GM10847 (cell line): ENCODE measurements around the gene YIF1A.

Experiments
- POLR2A ChIP-seq: IDR thresholded peaks from 2 replicates; pipeline ENCODE4 v1.6.1; 2011; ENCODE audit not compliant: insufficient read length; ENCODE audit errors: extremely low read depth

Gene YIF1A

DNA sequence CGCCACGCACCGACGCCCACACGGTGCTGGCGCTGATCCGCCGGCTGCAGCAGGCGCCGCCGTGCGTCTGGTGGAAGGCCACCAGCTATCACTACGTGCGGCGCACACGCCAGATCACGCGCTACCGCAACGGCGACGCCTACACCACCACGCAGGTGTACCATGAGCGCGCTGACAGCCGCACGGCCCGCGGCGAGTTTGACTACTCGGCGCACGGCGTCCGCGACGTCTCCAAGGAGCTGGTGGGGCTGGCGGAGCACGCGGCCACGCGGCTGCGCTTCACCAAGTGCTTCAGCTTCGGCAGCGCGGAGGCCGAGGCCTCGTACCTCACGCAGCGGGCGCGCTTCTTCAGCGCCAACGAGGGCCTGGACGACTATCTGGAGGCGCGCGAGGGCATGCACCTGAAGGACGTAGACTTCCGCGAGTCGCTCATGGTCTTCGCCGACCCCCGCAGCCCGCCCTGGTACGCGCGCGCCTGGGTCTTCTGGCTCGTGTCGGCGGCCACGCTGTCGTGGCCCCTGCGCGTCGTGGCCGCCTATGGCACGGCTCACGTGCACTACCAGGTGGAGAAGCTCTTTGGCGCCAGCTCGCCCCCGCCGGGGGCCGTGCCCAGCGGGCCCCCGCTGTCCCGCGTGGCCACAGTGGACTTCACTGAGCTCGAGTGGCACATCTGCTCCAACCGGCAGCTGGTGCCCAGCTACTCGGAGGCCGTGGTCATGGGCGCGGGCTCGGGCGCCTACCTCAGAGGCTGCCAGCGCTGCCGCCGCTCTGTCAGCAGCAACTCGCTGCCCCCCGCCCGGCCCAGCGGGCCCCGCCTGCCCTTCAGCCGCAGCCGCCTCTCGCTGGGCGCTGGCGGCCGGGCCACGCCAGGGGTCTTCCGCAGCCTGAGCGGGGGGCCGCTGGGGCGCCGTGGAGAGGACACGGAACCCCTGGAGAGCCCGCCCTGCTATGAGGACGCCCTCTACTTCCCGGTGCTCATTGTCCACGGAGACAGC lies 6.0 kb upstream of the YIF1A start:
- TF ChIP-seq POLR2A, result no peak

DNA sequence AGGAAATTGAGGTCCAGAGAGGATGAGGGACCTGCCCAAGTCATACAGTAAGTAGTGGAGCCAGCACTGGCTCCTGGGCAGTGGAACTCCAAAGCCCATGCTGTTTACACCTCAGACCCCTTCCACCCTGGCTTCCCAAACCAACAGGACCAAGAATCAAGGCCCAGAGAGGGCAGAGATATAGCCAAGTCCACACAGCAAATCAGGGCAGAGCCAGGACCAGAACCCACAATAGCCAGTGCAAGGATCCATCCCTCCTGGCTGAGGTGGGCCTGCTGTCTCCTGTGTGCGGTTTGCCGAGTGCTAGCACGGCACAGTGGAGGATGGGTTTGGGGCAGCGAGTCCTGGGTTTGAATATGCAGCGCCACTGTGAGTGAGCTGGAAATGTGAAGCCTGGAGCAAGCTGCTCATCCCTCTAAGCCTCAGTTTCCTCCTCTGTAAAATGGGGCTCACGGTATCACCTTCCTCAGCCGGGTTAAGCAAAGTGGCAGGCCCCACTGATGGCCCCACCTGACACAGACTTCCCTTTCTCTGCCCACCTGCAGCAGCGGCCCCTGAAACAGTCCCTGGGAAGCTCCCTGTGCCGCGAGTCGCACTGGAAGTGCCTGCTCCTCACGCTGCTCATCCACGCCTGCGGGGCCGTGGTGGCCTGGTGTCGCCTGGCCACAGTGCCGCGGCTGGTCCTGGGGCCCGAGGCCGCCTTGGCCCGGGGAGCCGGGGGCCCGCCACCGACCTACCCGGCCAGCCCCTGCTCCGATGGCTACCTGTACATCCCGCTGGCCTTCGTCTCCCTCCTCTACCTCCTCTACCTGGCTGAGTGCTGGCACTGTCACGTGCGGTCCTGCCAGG lies 5.1 kb upstream of the YIF1A start:
- TF ChIP-seq POLR2A, result no peak

DNA sequence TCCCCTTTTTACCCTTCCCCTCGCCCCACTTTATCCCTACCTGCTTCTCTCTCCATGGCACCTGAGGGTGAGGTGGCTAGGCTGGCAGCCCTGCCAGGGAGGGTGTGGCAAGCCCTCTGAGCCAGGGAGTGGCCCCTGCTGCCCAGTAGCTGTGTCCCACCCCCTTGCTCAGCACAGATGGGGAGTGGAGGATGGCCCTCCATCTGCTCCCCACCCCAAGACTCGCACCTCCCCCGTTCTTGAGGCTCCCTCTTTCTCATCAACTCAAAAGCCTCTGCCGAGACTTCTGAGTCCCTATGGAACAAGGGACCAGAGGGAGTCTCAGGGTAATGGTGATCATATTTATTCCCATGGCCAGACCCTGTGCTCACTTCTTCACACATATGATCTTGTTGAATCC lies 4.4 kb upstream of the YIF1A start:
- no peak for TF ChIP-seq POLR2A

GRCh38 chr11:66292543-66293332 lies 3.8 kb upstream of the YIF1A start:
- no peak for TF ChIP-seq POLR2A

GRCh38 chr11:66291706-66292542 lies 3.0 kb upstream of the YIF1A start, which contains the start of gene TMEM151A:
TMEM151A (plus strand) TSS chr11:66291894; CDS start chr11:66292014, 120 bp downstream.
- no peak for TF ChIP-seq POLR2A

GRCh38 chr11:66291303-66291705 lies 2.4 kb upstream of the YIF1A start:
- TF ChIP-seq POLR2A, result no peak

- TF ChIP-seq POLR2A, result no peak
Measured at GRCh38 chr11:66290330-66290621, 1.3 kb upstream of the YIF1A start.

GRCh38 chr11:66289548-66290329 lies 796 bp upstream of the YIF1A start:
- TF ChIP-seq POLR2A, result no peak

DNA sequence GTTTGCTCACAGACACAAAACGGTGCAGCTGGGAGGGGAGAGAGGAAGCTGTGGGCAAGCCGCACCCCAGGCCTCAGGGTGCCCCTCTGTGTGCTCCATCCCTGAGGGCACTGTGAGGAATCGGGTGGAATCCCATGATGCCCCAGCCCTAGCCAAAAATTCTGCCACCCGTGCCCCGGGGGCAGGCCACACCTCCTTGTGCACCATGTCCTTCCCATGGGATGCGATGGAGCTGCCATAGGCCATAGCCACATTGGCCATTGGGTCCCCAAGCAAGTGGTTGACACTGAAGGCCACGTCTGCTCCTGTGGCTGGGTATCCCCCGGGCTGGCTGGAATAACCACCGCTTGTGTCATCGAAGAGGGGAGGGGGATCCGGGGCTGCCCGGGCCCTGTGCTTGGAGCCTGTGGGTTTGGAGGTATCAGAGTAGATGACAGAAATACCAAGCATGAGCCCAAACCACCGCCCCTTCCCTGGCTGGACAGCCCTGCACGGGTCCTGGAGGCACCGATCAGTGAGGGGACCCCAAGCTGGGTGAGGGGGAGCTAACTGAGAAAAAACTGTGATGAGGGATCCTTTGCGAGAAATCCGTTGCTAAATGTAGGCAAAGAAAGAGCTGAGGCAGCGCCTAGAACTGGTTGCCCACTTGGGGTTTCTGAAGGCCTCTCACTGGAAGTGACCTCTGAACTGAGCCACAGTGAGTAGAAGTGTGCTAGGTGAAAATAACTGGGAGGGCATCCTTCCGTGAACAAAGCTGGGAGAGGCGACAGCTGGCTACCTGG lies 863 bp downstream of the YIF1A start:
- no peak for TF ChIP-seq POLR2A

DNA sequence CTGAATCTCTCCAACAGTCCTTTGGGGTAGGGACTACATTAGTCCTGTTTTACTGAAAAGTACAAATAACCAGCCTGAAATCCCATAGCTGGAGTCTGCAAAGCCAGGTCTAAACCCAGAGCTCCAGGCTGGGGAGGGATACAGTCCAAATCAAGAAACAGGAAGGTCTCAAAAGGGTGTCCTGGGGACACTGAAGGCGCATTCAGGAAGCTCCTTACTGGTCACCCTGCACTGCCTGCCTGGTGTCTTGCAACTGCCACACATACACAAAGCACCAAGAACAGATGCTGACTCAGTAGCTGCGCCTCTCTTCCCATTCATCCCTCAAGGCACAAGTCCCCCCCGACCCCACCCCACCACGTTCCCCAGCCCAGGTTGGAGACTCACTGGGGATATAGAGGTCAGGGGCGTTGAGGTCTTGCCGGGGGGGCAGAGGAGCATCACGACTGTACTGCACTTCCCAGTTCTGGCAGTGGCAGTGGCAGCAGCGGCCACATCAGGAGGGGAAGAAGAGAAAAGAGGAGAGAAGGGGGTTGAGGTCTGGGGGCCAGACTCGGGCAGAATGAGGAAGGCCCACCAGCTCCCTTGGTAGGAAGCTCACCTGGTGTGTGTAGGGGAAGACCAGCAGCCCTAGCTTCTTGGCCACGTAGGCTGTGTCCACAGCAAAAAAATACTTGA lies 1.6 kb downstream of the YIF1A start:
- no peak for TF ChIP-seq POLR2A

DNA sequence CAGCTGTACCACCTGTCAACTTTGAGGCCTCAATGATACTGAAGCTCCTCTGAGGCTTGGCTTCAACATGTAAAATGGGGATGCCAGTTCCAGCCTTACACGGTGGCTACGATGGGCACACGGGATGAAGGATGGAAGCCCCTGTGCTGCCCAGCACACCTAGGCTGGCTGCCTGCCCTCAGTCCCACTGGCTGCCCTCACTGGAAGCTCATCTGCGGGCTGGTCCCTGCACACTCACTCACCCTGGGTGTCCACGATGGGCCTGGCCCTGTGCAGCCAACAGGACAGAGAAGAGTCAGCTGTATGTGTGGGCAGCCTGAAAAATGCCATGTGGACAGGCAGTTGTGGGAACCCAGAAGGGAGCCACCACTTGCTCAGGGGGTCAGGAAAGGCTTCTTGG lies 2.2 kb downstream of the YIF1A start:
- no peak for TF ChIP-seq POLR2A

DNA sequence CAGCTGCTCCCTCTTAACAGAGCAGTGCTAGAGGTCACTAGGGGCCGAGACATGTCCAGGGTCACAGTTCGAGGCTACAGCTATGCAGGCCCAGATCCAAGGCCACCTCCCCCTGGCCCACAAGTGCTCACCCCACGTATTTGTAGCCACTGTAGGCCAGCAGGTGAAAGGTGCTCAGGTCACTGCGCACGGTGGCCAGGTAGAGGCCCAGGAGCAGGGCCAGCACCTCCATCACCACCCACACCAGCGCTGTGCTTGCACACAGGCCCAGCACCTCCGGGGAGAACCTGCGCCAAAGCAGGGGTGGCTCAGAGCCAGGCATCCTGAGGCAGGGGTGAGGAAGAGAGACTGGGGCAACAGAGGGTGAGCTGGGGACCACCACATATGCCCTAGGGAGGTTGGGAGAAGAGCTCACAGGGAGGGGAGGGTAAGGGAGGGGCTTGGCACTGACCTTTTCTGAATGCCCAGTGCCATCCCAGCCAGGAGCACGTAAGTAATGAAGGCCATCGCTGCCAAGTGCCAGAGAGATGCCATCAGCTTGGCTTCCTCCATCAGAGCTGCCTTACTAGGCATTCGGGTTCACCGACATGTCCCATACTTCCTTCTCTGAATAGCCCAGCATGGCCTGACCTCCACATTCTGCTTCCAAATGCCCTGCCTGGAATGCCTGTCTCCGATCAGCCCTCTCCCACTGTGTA lies 3.5 kb downstream of the YIF1A start:
- TF ChIP-seq POLR2A, result no peak
